ENCODE data around the gene NAT16.

Gene NAT16

DNA sequence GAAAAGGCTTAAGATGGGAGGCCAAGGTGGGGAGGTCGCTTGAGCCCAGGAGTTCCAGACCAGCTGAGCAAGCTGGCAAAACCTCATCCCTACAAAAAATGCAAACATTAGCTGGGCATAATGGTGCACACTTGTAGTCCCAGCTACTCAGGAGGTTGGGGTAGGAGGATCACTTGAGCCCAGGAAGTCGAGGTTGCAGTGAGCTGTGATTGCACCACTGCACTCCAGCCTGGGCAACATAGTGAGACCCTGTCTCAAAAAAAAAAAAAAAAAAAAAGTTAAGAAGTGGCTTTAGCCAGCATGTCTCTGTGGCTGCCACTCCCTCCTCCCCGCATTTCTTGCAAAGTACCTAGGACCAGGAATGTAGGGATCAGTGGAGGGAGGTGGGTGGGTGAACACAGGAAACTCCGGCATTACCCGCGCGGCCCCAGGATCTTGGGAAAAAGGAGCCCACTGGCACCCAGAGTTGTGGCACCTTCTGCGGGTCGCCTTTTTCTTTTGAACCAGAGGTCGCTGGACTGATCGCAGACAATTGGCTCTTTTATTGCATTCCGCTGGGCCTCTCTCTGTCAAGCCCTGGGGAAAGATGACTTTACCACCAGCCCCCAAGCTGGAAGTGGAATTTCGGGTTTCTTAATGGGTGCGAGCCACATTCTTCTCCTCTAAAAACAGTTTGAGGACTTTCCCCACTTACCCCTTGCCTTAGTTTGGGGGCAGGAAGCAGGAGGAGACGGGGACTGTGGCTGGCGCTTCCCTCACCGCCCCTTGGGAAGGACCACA, 18.2 kb downstream of the NAT16 start:
- DNase-seq (ENCODE audit: insufficient read length, low spot score), result no peak
- TF ChIP-seq, protein P1, sequence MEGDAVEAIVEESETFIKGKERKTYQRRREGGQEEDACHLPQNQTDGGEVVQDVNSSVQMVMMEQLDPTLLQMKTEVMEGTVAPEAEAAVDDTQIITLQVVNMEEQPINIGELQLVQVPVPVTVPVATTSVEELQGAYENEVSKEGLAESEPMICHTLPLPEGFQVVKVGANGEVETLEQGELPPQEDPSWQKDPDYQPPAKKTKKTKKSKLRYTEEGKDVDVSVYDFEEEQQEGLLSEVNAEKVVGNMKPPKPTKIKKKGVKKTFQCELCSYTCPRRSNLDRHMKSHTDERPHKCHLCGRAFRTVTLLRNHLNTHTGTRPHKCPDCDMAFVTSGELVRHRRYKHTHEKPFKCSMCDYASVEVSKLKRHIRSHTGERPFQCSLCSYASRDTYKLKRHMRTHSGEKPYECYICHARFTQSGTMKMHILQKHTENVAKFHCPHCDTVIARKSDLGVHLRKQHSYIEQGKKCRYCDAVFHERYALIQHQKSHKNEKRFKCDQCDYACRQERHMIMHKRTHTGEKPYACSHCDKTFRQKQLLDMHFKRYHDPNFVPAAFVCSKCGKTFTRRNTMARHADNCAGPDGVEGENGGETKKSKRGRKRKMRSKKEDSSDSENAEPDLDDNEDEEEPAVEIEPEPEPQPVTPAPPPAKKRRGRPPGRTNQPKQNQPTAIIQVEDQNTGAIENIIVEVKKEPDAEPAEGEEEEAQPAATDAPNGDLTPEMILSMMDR (IDR thresholded peaks at IDR 0.05; ENCODE audit: insufficient read depth, missing control alignments), result no peak
- FAIRE-seq, result no peak

DNA sequence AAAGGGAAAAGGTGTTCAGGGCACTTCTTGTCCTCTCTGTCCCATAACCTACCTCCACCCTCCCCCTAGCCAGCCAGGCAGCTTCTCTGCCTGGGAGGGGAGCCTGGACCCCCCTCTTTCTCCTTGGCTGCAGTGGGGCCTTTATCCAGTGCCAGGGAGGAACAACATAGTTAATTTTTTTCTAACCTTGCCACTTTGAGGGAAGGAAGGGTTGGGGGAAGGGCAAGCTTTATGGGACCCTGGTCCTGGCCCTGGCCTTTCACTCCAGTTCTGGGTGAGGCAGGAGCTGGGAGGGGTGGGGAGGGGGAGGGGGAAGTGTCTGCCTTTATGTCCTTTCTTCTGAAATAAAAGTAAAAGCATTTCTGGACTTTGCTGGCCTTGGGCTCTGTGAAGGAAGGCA, 19.2 kb downstream of the NAT16 start:
- FAIRE-seq (no peak), DNase-seq (ENCODE audit: insufficient read length, low spot score) (no peak)
- TF ChIP-seq, protein P1 (IDR thresholded peaks at IDR 0.05; ENCODE audit: insufficient read depth, missing control alignments), result no peak

DNA sequence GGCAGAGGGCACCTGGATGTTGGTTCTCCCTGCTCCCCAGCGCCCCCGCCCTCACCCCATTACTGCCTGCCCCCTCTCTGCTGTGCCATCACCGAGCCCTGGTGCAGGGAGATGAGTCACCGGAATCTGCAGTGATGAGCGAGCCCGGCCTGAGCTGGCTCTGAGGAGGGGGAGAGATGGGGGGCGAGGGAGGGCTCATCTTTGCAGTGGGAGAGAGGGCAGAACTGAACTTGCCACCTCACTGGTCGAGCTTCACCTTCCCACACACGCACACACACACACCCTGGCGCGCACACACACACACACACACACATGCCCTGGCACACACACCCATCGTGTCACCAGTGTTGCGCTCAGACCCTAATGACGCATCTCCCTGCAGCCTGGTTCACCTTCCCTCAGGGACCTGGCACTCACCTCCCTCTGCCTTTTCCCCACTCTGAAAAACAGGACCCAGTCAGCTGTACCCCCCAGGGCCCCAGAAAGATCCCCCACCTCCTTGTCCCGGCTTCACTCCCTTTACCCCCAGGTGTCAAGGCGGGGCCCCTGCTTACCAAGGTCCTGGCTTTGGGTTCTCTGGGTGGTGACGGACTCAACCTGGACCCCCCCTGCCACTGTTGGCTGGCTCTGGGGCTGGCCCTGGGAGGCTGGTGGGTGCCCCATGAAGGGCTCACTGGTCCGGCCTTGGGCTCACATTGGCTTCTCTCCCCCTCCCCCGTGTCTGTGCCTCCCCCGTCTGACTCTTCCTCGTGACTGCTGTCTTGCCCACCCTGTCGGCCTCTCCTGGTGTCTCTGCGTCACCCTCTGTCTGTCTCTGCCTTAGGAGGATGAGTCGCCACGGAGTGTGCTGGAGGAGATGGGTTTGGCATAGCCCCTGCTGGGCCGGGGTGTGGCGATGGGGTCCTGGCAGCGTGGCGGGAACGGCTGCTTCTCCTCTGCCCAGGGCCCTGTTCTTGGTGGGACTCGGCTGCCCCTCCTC, 20.1 kb downstream of the NAT16 start:
- FAIRE-seq (no peak), DNase-seq (ENCODE audit: insufficient read length, low spot score) (no peak)
- TF ChIP-seq, protein P1 (IDR thresholded peaks at IDR 0.05; ENCODE audit: insufficient read depth, missing control alignments), result no peak

DNA sequence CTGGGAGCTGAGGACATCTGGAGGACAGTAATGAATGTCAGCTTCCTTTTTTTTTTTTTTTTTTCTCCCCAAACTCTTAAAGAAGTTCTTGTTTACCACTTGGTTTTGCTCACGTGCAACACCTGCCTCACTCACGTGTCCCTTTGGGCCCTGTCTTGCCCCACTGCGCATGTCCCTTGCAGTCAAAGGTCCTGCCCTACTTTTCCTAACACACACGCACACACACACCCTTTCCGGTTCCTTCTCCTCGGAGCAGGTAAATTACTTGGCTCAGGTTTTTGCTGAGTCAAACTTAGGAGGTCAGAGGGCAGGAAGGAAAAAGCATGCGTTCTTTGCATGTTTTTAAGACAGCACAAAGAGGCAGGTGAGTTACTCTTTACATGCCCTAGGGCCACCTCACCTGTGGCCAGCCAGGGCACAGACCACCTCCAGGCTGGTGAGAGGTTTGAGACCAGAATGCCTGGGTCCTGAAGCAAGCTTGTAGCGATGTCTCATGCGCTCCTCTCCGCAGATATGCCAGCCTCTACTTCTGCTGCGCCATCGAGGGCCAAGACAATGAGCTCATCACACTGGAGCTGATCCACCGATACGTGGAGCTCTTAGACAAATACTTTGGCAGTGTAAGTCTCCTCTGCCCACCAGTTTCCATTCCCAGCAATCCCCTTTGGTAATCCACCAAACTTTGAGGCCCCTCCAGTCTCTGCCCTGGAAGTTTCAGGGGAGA, 23.1 kb downstream of the NAT16 start:
- DNase-seq (ENCODE audit: insufficient read length, low spot score) (no peak), FAIRE-seq (no peak)
- TF ChIP-seq, protein P1 (IDR thresholded peaks at IDR 0.05; ENCODE audit: insufficient read depth, missing control alignments), result no peak

DNA sequence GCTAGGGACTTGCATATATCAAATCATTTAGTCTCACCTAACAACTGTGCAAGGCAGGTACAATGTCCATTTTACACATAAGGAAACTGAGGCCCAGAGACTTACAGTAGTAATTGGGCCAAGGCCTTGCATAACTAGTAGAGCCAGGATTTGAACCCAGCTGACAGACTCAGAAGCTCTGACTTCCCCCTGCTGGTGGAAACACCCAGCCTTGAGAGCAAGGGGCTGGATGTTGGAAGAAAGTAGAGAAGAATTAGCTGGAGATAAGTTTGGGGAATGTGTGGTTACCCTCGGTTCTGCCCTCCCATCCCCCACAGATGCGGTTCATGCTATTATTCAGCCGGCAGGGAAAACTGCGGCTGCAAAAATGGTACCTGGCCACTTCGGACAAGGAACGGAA, 23.8 kb downstream of the NAT16 start:
- FAIRE-seq (no peak), DNase-seq (ENCODE audit: insufficient read length, low spot score) (no peak)
- TF ChIP-seq, protein P1 (IDR thresholded peaks at IDR 0.05; ENCODE audit: insufficient read depth, missing control alignments), result no peak

DNA sequence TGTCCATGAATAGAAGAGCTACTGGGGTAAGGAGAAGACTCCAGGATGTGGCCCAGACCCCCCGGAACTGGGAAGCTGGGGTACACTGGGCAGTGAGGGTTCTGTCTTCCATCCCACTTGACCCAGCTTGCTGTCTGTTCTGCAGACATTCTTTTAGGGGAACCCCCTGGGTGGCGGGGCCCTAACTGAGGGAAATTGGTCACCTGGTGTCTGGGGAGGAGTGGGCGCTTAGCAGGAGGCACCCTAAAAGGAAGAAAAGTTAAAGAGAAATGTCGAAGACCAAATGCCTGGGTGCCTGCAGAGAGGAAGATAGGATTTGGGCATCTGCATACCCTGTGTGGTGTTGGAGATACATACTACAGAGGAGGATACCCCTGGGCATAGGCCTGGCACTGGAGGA, 24.8 kb downstream of the NAT16 start:
- DNase-seq (ENCODE audit: insufficient read length, low spot score), result no peak
- TF ChIP-seq, protein P1 (IDR thresholded peaks at IDR 0.05; ENCODE audit: insufficient read depth, missing control alignments), result no peak
- FAIRE-seq, result no peak
